SK-N-SH (cell line): ENCODE measurements around the gene ELMO3.

Source experiments
- EZH2phosphoT487 ChIP-seq: fragments of 200-600 bp; sonication (generic); IDR thresholded peaks from 2 replicates; pipeline ENCODE4 v1.6.1; 2017; ENCODE audit warnings: low read depth, mixed run types, mild to moderate bottlenecking, antibody characterized with exemption, moderate library complexity, borderline replicate concordance
- MXI1 ChIP-seq: IDR thresholded peaks from 2 replicates; pipeline ENCODE4 v1.6.1; 2012; ENCODE audit warnings: mild to moderate bottlenecking, low read depth, low read length, improper control_type of control experiment

DNA sequence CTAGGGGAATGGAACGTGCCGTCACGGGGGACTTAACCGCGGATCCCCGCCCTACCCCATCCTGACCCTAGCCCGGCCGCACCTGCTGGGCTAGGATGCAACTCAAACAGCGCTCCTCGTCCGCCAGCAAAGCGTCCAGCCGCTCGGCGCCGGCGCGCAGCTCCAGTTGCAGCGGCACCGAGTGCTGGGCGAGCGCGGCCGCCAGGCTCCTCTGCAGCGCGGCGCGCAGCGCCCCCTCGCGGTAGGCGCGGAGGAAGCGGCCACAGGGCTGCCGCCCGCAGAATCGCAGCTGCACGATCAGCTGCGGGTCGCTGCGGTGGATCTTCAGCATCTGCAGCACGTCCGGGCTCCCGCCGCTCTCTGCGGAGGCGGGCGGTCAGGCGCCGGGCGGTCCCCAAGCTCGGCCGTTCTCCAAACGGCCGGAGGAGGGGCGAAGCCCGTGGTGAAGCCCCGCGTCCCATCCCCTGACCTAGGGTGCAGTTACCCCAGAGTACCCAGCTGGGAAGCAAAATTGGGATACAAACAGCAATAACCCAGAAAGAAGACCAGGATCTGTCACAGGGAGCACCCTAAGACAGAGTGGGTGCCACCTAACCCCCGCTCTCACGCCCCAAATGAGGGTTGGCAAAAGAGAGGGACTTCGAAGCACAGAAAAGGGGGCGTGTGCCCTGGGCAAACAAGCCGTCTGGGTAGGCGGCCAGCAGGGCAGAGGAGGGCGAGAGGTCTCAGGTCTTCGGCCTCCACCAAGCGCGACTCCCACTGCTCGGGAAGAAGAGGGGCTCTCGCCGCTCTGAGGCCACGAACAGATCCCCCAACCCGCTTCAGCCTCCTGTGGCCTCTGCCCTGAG is 43.4 kb upstream of the ELMO3 start:
- TF ChIP-seq MXI1 (peak; percentile 20; the same call in 1 of the 2 replicates), EZH2phosphoT487 (no peak)
